Measurements from ENCODE around the gene EEFSEC.

EEFSEC gene

GRCh38 chr3:128456776-128457715 is 303.8 kb downstream of the EEFSEC start:
- no peak for DNase-seq

GRCh38 chr3:128457937-128458336 is 304.7 kb downstream of the EEFSEC start:
- DNase-seq, result no peak
